HTERT RPE-1 (cell line): ENCODE measurements around the gene NGFR.

Source experiments
- in situ Hi-C: fragments of 300-500 bp; cut with MboI; formaldehyde crosslinking; loops from 4 replicates; pipeline ENCODE4 v1.14.3; 2020; ENCODE audit warnings: low sequenced_read_pairs

NGFR gene

DNA sequence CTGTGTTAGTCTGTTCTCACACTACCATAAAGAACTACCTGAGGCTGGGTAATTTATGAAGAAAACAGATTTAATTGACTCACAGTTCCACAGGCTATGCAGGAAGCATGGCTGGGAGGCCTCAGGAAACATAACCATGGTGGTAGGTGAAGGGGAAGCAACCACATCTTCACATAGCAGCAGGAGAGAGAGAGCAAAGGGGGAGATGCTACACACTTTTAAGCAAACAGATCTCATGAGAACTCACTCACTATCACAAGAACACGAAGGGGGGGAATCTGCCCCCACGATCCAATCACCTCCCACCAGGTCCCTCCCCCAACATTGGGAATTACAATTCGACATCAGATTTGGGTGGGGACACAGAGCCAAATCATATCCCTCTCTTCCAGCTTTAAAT is 48.8 kb downstream of the NGFR start:
- in situ Hi-C loops, result no loop called here

DNA sequence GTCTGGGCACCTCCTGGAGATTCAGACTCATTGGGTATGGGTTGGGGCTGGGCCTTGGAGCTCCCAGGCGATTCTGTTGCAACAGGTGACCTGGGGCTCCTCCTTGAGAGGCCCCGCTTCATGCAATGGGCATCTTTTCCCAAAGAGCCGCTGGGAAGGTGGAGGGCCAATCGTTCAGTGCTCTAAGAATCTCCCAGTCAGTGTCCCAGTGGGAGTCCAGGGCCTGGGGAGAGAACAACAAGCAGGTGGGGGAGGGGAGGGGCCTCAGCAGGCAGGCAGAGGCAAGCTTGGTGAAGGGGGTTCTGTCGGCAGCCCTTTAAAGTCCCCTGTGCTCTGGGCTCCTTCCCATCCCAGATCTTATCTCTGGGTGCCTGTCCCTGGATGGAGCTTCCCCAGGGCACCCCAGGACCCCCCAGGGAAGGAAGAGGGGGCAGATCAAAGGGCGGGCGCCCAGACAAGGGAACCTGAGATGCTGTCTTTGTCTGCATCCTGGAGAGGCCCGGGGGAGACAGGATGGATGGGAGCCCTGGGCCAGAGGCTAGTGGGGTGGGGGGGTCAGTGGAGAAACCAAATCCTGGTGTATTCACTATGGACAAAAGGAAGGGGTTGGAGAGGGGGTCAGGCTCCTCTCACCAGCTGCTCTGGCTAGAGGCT is 50.0 kb downstream of the NGFR start:
- in situ Hi-C loops, result no loop called here

DNA sequence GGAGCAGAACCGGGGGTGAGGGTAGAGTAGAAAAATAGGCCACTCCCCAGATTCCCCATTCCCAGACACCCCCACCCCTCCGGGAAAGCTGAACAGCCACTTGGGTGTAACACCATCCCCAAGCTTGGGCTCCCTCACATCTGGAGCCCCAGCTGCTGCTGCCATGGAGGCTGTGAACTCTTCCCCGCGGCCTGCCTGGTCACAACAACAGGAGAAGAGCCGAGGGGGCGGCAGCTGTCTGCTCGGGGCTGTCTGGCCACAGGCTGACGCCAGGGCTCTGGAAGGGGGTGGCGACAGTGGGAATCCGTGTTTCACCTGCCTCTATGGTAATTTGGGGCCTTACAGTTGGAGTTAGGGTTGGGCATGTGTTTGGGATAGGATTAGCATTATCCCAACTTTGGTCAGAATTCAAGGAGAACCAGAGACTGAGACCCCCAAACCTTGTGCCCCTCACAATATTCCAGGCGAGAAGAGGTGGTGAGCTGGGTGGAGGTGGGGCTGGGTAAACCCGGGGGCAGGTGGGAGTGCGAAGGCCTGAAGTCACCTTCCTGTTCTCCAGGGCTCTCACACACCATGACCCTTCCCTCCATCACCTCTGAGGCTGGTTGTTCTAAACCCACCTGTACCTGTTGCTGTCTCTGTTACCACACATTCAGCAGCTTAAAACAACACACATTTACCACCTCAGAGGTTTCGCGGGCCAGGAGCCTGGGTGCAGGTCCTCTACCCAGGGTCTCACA is 50.9 kb downstream of the NGFR start:
- in situ Hi-C loops, result no loop called here

DNA sequence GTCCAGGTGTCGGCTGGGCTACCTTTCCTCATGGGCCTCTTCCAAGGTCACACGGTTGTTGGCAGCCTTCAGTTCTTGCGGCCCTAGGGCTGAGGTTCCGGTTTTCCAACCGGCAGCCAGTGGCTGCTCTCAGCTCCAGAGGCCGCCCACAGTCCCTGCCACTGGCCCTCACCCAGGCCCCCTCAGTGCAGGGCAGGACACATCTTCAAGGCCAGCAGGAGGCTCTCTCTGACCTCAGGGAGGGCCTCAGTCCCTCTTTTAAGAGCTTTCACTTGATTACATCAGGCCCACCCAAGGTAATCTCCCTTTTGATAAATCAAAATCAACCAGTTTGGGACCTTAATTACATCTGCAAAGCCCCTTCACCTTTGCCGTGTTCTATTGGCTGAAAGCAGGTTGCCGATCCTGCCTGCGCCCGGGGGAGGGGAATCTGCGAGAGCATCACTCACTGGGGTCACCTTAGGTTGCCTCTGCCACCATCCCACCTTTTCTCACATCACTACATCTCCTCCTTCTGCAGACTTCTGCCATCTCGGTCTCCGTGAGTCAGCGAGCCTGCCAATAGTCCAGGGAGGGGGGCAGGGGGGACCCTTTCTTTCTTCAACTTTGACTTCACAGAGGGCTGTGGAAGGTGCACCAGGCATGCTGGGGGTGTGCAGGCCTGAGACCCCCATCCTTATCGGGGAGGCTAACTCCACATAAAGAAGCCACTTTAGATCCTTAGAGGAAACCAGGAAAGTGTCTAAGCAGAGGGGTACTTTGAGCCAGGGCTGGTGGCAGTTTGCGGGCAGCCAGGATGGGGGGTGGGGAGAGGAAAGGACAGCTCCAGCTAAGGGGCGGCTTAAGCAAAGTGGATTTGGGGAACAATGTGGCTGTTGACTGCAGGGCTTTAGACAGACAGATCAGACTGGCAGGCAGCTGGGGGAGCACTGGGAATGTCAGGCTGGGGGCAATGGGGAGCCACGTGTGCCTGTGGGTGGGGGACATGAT is 51.7 kb downstream of the NGFR start:
- in situ Hi-C loops, result no loop called here

GRCh38 chr17:49547566-49547965 is 52.5 kb downstream of the NGFR start:
- in situ Hi-C loops, result no loop called here

DNA sequence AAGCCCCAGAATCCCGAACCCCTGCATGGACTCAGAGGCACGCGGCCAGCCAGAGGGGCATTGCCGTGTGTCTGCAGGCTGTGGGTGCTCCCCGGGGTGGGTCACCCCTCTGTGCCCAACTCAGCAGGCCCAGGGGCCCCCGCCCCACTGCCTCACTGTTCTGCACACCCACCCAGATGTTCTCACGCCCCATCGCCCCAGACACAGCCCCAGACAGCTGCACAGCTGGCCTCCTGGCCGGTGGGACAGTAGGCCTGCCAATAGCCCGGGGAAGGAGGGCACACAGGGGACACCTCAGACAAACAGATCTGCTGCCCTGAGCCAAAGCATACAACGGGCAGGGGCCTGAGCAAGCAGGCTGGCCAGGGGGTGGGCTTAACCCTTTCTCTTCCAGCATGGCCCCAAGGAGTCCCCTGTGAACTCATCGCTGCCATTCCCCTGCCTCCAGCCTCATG is 53.0 kb downstream of the NGFR start:
- in situ Hi-C loops, result no loop called here

DNA sequence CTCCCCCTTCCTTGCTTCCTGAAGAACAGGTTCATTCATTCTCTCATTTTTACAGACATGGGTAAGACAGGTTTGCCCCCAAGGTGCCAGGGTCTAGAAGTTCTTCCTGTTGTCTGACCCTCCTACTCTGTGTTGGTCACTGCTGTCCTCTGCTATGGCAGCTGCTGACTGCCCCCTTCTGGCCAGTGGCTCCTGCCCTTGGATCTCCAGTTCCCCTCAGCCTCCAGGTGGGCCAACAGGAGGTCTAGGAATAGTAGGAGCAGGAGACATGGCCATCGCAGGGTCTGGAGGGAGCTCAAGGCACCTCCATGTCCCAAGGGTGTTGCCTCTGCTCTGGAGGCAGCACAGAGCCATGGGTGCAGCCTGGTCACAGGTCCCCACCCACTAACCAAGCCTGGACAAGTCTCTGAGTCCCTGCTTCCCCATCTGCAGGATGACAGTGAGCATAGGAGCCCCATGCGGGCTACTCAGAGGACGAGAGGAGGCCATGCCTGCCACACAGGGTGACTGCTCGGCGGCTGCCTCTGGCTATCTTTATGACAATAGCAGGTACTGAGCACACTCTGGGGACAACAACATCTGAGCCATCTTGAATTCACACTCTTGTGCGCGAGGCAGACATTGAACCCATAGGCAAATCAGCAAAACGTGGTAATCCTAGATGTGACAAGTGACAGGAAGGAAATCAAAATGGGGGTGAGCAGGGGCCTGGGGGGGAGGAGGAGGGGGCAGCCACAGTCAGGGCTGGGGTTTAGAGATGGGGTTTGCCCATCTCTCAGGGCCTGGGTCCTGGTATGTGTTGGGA is 53.6 kb downstream of the NGFR start:
- in situ Hi-C loops, result no loop called here

DNA sequence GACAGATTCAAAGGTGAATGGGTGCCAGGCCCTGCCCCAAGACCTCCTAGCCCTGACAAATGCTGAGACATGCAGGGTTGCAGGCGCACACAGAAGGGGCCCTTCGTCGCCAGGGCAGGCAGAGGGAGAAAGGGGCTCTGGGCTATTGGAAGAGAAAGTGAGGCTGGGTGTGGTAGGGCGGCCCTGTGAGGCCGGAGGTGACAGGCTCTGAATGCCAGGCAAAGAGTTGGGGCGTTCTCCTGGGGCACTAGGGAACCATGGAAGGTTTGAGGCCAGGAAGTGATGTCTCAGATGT is 54.2 kb downstream of the NGFR start:
- in situ Hi-C loops, result no loop called here

GRCh38 chr17:49549691-49550678 is 54.9 kb downstream of the NGFR start:
- in situ Hi-C loops, result loop anchor here (25.0 kb wide), 1 partner anchor 137 kb away; the partner anchor contains the start of gene SPOP

DNA sequence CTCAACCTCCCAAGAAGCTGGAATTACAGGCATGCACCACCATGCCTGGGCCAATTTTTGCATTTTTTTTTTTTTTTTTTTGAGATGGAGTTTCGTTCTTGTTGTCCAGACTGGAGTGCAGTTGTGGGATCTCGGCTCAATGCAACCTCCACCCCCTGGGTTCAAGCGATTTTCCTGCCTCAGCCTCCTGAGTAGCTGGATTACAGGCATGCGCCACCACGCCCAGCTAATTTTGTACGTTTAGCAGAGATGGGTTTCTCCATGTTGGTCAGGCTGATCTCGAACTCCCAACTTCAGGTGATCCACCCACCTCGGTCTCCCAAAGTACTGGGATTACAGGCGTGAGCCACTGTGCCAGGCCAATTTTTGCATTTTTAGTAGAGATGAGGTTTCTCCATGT is 55.7 kb downstream of the NGFR start:
- in situ Hi-C loops, result loop anchor here (25.0 kb wide), 1 partner anchor 137 kb away; the partner anchor contains the start of gene SPOP

DNA sequence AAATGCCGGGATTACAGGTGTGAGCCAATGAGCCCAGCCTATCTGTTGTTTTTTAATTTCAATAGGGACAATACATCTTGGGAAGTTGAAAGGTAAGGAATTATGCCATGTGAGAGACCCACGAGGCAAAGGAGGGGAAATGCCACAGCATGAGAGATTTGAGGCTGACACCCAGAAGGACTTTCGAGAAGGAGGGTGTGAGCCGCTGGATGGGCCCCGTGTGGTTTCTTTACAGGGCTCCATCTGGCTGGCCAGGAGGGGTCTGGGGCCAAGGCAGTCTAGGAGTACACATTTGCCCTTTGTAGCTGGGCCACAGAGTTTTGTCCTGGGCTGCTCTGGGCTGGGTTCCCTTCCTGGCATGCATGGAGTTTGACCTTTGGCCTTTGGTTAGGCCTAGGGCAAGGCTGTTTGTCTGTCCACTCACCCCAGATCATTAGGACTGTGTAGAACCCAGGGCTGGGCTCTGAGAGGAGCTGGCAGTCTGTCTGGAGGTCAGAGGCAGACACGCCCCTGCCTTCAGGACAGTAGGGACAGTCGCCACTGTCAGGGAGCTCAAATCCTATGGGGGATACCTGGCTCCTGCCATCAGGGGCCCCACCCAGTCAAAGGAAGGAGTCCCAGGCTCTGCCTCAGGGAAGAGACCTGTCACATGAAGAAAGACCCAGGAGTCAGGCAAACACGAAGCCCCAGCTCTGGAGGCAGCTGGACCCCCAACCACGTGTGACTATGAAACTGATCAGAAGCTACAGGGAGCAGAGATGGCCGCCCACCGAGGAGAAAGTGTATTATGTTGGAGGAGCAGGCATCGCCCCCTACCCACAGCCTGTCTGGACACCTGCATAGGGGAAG is 56.4 kb downstream of the NGFR start:
- in situ Hi-C loops, result loop anchor here (25.0 kb wide), 1 partner anchor 136 kb away; the partner anchor contains the start of gene SPOP

DNA sequence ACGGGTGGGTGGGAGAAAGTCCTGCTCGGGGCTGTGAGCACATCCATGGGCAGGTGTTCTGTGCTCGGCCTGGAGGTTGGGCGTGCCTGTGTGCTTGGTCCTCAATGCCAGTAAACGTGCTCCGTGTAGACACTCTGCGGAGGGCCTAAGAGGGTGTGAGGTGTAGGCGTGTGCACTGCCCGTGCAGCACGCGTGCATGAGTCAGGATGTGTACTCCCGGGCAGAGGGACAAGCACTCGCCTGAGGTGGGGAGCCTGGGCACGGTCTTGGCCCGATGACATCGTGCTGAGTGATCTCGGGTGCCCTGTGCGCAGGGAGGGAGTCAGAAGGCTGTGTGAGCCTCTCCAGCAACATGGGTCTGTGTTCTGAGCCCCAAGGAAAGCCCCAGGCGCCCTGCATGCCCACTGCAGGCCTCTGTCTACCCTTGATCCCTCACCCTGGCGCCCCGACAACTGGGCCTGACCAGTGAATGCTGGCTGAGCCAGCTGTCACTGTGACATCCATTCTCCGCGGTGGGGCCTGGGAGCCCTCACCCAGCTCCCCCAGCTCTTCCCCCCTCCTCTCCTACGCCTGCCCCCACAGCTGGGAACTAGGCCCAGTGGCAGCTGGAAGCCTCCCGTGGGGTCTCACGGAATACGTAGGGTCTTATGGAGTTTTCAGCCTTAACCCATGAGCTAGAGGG is 57.1 kb downstream of the NGFR start:
- in situ Hi-C loops, result loop anchor here (25.0 kb wide), 1 partner anchor 135 kb away; the partner anchor contains the start of gene SPOP

- in situ Hi-C loops, result loop anchor here (25.0 kb wide), 1 partner anchor 133 kb away; the partner anchor contains the start of gene SPOP
These were observed 58.7 kb downstream of the NGFR start for GRCh38 chr17:49553676-49554335.

DNA sequence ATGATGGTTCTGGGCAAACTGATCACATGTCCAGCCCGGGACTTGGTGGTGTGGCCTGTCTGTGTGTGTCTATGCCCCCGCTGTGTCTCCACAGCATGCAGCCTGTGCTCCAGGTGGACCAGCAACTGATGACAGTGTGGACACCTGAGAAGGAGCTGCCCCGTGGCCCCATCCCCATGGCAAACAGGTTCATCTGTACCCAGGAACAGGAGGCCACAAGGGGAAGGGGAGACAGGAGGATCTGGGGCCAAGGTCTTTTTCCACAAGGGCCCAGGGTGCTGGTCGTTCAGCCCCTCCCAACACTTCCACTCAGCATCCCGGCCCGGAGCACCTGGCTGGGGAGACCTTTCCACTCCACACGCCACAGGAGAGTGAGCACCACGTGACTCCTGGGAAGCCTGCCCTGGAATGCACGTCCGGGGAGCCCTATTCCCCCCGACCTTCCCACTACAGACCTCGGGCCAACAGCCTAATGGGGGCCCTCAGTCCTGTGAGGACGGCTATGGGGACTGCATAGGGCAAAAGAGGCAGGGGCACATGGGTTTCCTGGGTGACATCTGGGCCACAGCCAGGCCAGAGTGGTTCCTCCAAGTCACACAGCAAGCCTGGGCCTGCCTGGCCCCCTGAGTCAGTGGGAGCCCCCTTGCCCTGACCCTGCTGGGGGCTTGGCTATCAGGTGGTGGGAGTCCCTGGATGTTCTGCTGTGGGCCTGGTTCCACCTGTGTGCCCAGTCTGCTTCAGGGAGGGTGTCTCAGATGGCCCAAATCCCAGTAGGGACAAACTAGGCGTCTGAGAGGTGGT is 59.8 kb downstream of the NGFR start:
- in situ Hi-C loops, result loop anchor here (25.0 kb wide), 1 partner anchor 132 kb away; the partner anchor contains the start of gene SPOP

GRCh38 chr17:49555495-49556222 is 60.6 kb downstream of the NGFR start:
- in situ Hi-C loops, result loop anchor here (25.0 kb wide), 1 partner anchor 132 kb away; the partner anchor contains the start of gene SPOP
